Loucy (cell line): ENCODE data around the gene VSIG1.

Experiments used
- H2AFZ ChIP-seq: fragments of 200-600 bp; sonication (generic); 2 replicates; pipeline ENCODE4 v1.6.0; 2016; ENCODE audit warnings: antibody characterized with exemption, mild to moderate bottlenecking, low read length, moderate library complexity
- H3F3A ChIP-seq: fragments of 200-600 bp; 2 replicates; pipeline ENCODE4 v1.6.0; 2016; ENCODE audit warnings: antibody characterized with exemption, low read depth, mild to moderate bottlenecking
- H3K27me3 ChIP-seq: fragments of 200-600 bp; sonication (generic); 2 replicates; pipeline ENCODE4 v1.6.1; 2014; ENCODE audit warnings: low read length, mild to moderate bottlenecking; ENCODE audit not compliant: insufficient read depth, poor library complexity, severe bottlenecking
- H3K36me3 ChIP-seq: fragments of 200-600 bp; sonication (generic); 2 replicates; pipeline ENCODE4 v1.6.1; 2016; ENCODE audit warnings: low read length; ENCODE audit not compliant: insufficient read depth
- H3K4me1 ChIP-seq: fragments of 200-600 bp; sonication (generic); 2 replicates; pipeline ENCODE4 v1.5.1; 2014; ENCODE audit warnings: low read length, mild to moderate bottlenecking; ENCODE audit not compliant: insufficient read depth, poor library complexity, severe bottlenecking
- H3K4me2 ChIP-seq: fragments of 200-600 bp; sonication (generic); 2 replicates; pipeline ENCODE4 v1.6.0; 2014; ENCODE audit warnings: antibody characterized with exemption, low read length, low read depth, mild to moderate bottlenecking; ENCODE audit not compliant: poor library complexity, severe bottlenecking
- H3K4me3 ChIP-seq: fragments of 200-600 bp; sonication (generic); 2 replicates; pipeline ENCODE4 v1.5.1; 2014; ENCODE audit warnings: low read length, mild to moderate bottlenecking, mixed read lengths; ENCODE audit not compliant: poor library complexity, severe bottlenecking
- H3K79me2 ChIP-seq: fragments of 200-600 bp; sonication (generic); 2 replicates; pipeline ENCODE4 v1.6.1; 2014; ENCODE audit warnings: low read length; ENCODE audit not compliant: insufficient read depth
- H3K9ac ChIP-seq: fragments of 200-600 bp; sonication (generic); 2 replicates; pipeline ENCODE4 v1.6.0; 2014; ENCODE audit warnings: mild to moderate bottlenecking, low read depth, low read length, moderate library complexity; ENCODE audit not compliant: poor library complexity, severe bottlenecking
- H3K9me2 ChIP-seq: fragments of 200-600 bp; sonication (generic); replicated peaks from 2 replicates; pipeline ENCODE4 v1.6.1; 2016; ENCODE audit warnings: low read depth, low read length, mixed read lengths
- H3K9me3 ChIP-seq: fragments of 200-600 bp; sonication (generic); 2 replicates; pipeline ENCODE4 v1.6.1; 2014; ENCODE audit warnings: mild to moderate bottlenecking, antibody characterized with exemption, low read length, low read depth; ENCODE audit not compliant: insufficient read depth
- H4K20me1 ChIP-seq: fragments of 200-600 bp; sonication (generic); 2 replicates; pipeline ENCODE4 v1.6.0; 2014; ENCODE audit warnings: antibody characterized with exemption, low read length, mild to moderate bottlenecking; ENCODE audit not compliant: insufficient read depth, poor library complexity, severe bottlenecking
- CTCF ChIP-seq: fragments of 200-600 bp; sonication (generic); conservative IDR thresholded peaks from 2 replicates; pipeline ENCODE4 v1.5.1; 2014; ENCODE audit warnings: mild to moderate bottlenecking, antibody characterized with exemption, low read length
- EZH2phosphoT487 ChIP-seq: fragments of 200-600 bp; IDR thresholded peaks from 2 replicates; pipeline ENCODE4 v1.6.1; 2018; ENCODE audit warnings: antibody characterized with exemption, mild to moderate bottlenecking, moderate library complexity, borderline replicate concordance

Gene VSIG1

GRCh38 chrX:108088511-108088910 is 43.6 kb downstream of the VSIG1 start:
- Histone ChIP-seq H3K4me2 (peak overlapping the region; percentile 50), H3K27me3 (no peaks in the 10 kb centered on the region), H3K4me3 (peak overlapping the region; percentile 43), H2AFZ (no peak overlapping the region), H3K79me2 (peaks cover 36% of the 10 kb centered on the region), H4K20me1 (no peaks in the 10 kb centered on the region), H3K4me1 (peaks cover 5% of the 10 kb centered on the region), H3K9ac (peak overlapping the region; percentile 36), H3K9me2 (no peaks in the 10 kb centered on the region), H3K9me3 (no peaks in the 10 kb centered on the region), H3K36me3 (peaks cover 16% of the 10 kb centered on the region; the same call in 1 of the 2 replicates), H3F3A (no peaks in the 10 kb centered on the region)
- TF ChIP-seq CTCF (no peak), EZH2phosphoT487 (no peak)

GRCh38 chrX:108090491-108091263 is 45.8 kb downstream of the VSIG1 start:
- Histone ChIP-seq H3K4me1 (peaks cover 5% of the 10 kb centered on the region), H3F3A (no peaks in the 10 kb centered on the region), H3K9ac (peak overlapping the region; percentile 95), H3K27me3 (no peaks in the 10 kb centered on the region), H3K36me3 (peaks cover 12% of the 10 kb centered on the region; the same call in 1 of the 2 replicates), H3K9me2 (no peaks in the 10 kb centered on the region), H3K4me3 (peak overlapping the region; percentile 99), H2AFZ (peak overlapping the region; percentile 75), H3K79me2 (peaks cover 36% of the 10 kb centered on the region), H3K9me3 (no peaks in the 10 kb centered on the region), H3K4me2 (peak overlapping the region; percentile 72), H4K20me1 (no peaks in the 10 kb centered on the region)
- TF ChIP-seq EZH2phosphoT487: no peak
- no peak for TF ChIP-seq CTCF

DNA sequence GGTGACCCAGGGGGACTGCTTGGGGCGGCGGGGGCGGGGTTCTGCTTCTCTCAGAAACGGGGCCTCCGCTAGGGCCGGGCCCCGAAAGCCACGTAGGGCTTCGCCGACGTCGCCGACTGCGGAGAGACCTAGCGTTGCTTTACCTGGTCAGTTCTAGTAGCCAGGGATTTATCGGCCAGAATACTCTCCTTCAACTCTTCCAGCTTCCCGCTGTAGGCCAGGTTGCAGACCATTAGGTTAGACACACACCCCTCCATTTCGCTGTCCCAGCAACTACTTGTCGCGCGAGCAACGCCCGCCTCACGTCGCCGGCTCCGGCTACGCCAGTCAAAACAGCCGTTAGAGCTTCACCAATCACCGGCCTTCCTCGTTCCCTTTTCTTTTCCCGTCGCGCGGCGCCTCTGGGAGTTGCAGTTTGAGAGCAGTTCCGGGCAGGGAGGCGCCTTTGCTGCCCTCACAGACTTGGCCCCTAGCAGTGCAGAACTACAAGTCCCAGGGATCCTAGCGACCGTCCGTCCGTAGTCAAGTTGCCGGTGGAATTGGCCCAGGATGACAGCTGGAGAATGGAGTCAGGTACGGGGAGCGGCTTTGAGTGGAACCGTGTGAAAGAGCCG is 46.5 kb downstream of the VSIG1 start, which contains the start of the genes ATG4A and PSMD10:
Gene ATG4A, plus strand, starts transcription at position 515 of the 614 bp plus-strand sequence. Its CDS starts 49 bp downstream, at position 564.
Gene PSMD10, minus strand, starts transcription at position 279 of the 614 bp plus-strand sequence. Its CDS starts 22 bp downstream, at position 257.
- H3K27me3 ChIP-seq: no peaks in the 10 kb centered on the region
- H3K36me3 ChIP-seq: peaks cover 10% of the 10 kb centered on the region; the same call in 1 of the 2 replicates
- peak within 1 kb of the TSS; percentile 76 for H2AFZ ChIP-seq
- no peaks in the 10 kb centered on the region for H3F3A ChIP-seq
- peak within 1 kb of the TSS; percentile 85 for H3K4me2 ChIP-seq
- no peak for TF ChIP-seq EZH2phosphoT487
- TF ChIP-seq CTCF: no peak
- no peaks in the 10 kb centered on the region for H4K20me1 ChIP-seq
- H3K4me1 ChIP-seq: peaks cover 5% of the 10 kb centered on the region
- peak within 1 kb of the TSS; percentile 95 for H3K9ac ChIP-seq
- H3K79me2 ChIP-seq: peaks cover 36% of the 10 kb centered on the region
- H3K9me3 ChIP-seq: no peaks in the 10 kb centered on the region
- H3K9me2 ChIP-seq: no peaks in the 10 kb centered on the region
- H3K4me3 ChIP-seq: peak within 1 kb of the TSS; percentile 99
